Adrenal gland (tissue), 12 donors: Measurements from ENCODE around the gene KDSR. TPM values are rescaled to one million over a fixed set of nuclear protein-coding genes. Genes with fewer than 3 reads are reported as not detected.
A peak's percentile ranks its signal among the peaks of the same experiment; 100 is the strongest.

Experiments used
- DNase-seq, 7 donors: peaks; one replicate each; pipeline ENCODE4 v3.0.0-alpha.2; 2019 to 2020
- H3K27ac ChIP-seq, 5 donors: fragments of 200-600 bp; sonication (generic) in 4 of 5; 1 replicate in 3 of 5; 2 replicates in 2 of 5; pipeline versions ENCODE4 v1.5.1 to v1.8.0; 2016 to 2020; ENCODE audit warnings: mild to moderate bottlenecking in 1 of 5
- H3K27me3 ChIP-seq: fragments of 200-600 bp; 2 replicates; pipeline ENCODE4 v1.8.0; 2021
- H3K36me3 ChIP-seq, 2 donors: fragments of 200-600 bp; replicated peaks in 1 of 2; 1 replicate in 1 of 2; 2 replicates in 1 of 2; pipeline versions ENCODE4 v1.5.1 to v1.8.0; 2018 to 2022
- H3K4me1 ChIP-seq, 2 donors: fragments of 200-600 bp; replicated peaks in 1 of 2; 1 replicate in 1 of 2; 2 replicates in 1 of 2; pipeline versions ENCODE4 v1.5.1 to v1.8.0; 2018 to 2021
- H3K4me3 ChIP-seq, 4 donors: fragments of 200-600 bp; sonication (generic) in 3 of 4; one replicate each; pipeline ENCODE4 v1.5.1; 2016 to 2018
- H3K9me3 ChIP-seq, 3 donors: fragments of 200-600 bp; sonication (generic) in 1 of 3; replicated peaks in 1 of 3; 1 replicate in 2 of 3; 2 replicates in 1 of 3; pipeline versions ENCODE4 v1.5.1 to v1.8.0; 2016 to 2021
- CTCF ChIP-seq, 6 experiments: fragments of 450-650 bp in 4 of 6; fragments of 200-600 bp in 2 of 6; sonication (generic) in 1 of 6; IDR thresholded peaks; 1 replicate in 5 of 6; 2 replicates in 1 of 6; pipeline versions ENCODE4 v1.5.1 to v1.8.0; 2016 to 2021; ENCODE audit warnings: antibody characterized with exemption in 6 of 6, mild to moderate bottlenecking in 2 of 6, moderate library complexity in 1 of 6
- POLR2A ChIP-seq, 2 donors: fragments of 450-650 bp; IDR thresholded peaks; one replicate each; pipeline ENCODE4 v1.6.1; 2017; ENCODE audit warnings: antibody characterized with exemption in 2 of 2, mild to moderate bottlenecking in 2 of 2, moderate library complexity in 1 of 2
- WGBS, 4 donors: extraction: QIAGEN DNeasy Blood & Tissue Kit in 2 of 4; methylation state at CpG; one replicate each; pipeline versions ENCODE4 v1.1.5 to v1.1.7; 2013 to 2017; 5-methylcytosine and 5-hydroxymethylcytosine counted together
- intact Hi-C, 2 donors: fragments of 100-400 bp; cut with DNase I; formaldehyde crosslinking; loops; one replicate each; pipeline versions ENCODE4 v1.14.1 to v1.15.0; 2022 to 2023
- polyA plus RNA-seq, 3 donors: library from polyadenylated mRNA; stranded (reverse); fragments of 200-250 nt in 2 of 3; fragments of 350-450 nt in 1 of 3; fragmentation: Illumina TruSeq in 1 of 3; extraction: RNeasy Lipid Tissue Mini Kit (QIAGEN cat#74804) in 1 of 3; gene quantifications; one replicate each; pipeline ENCODE4 v1.2.3, GENCODE V29; 2013 to 2014
- total RNA-seq, 9 donors: library from RNA; depleted of rRNA in 4 of 9; stranded (reverse); fragments of >200 nt in 4 of 9; fragments of 120-200 nt in 1 of 9; fragmentation: NEBNext Ultra II Directional in 1 of 9; extraction: Animal tissue kit (Norgen Biotek cat#: 25700) in 1 of 9; gene quantifications; one replicate each; pipeline versions ENCODE4 v1.1.0 to v1.2.4, GENCODE V29; 2013 to 2023
- donor health status: healthy with polysubstance abuse.
- donor health status: Bipolar disorder and iron deficiency.
- donor health status: DM: yes; HTN: yes; CAD: no.
- donor health status: DM: no; HTN: no; CAD: no.
- donor health status: DM: no; HTN: no; CAD: no.
- donor health status: DM: yes; HTN: yes; CAD: no.

The KDSR gene
- total and polyA plus RNA-seq, 12 donors: 8.2 to 102 (median 50.4) TPM

GRCh38 chr18:63318889-63319382 lies 48.1 kb downstream of the KDSR start:
- TF ChIP-seq POLR2A (IDR thresholded peaks at IDR 0.05): no peak
- TF ChIP-seq CTCF (IDR thresholded peaks at IDR 0.05): no peak
- no peaks in the 10 kb centered on the region for H3K36me3 ChIP-seq
- peaks cover 0 to 4% of the 10 kb centered on the region in 2 donors for H3K4me1 ChIP-seq
- 2 to 4% (median 3%) methylated on average over 8 of the region's 8 CpGs for WGBS, 4 donors
- DNase-seq: no peak
- intact Hi-C loops: no loop called here
- H3K4me3 ChIP-seq: peak overlapping the region in 2 of 4 donors; percentile 60 to 78
- H3K27me3 ChIP-seq: peaks cover 5% of the 10 kb centered on the region
- peak overlapping the region in 2 of 5 donors; percentile 72 to 87 for H3K27ac ChIP-seq
- H3K9me3 ChIP-seq: no peaks in the 10 kb centered on the region

GRCh38 chr18:63317982-63318888 lies 48.8 kb downstream of the KDSR start:
- peak in 5 of 6 experiments; percentile 26 to 44 (median 34) for TF ChIP-seq CTCF (IDR thresholded peaks at IDR 0.05)
- TF ChIP-seq POLR2A (IDR thresholded peaks at IDR 0.05): no peak
- no peaks in the 10 kb centered on the region for H3K36me3 ChIP-seq
- WGBS, 4 donors: 5 to 21% (median 8%) methylated on average over 15 to 66 of the region's 66 CpGs
- H3K4me3 ChIP-seq: peak overlapping the region in 1 of 4 donors; percentile 78
- peaks cover 5% of the 10 kb centered on the region for H3K27me3 ChIP-seq
- intact Hi-C loops: no loop called here
- H3K4me1 ChIP-seq: peaks cover 0 to 4% of the 10 kb centered on the region in 2 donors
- H3K27ac ChIP-seq: peak overlapping the region in 2 of 5 donors; percentile 23 to 46
- DNase-seq: peak in 4 of 7 donors; percentile 10 to 61 (median 30)
- H3K9me3 ChIP-seq: no peaks in the 10 kb centered on the region

DNA sequence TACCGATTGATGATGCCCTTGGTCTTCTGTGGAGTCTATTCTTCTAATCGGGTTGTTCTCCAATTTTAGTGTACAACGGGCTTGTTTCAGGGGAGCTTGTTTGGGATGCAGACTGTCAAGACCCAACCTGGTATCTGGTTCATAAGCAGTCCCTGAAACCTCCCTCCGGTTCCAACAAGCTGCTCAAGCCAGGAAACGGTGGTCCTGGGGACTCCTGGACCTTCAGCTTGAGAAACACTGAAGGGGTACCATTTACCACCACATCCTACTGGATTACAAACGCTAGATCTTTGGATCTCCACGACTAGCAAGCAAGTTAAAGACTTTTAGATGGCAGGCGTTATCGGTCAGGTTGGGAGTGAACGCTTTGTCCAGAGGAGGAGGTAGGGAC lies 49.5 kb downstream of the KDSR start:
- H3K36me3 ChIP-seq: no peaks in the 10 kb centered on the region
- no peak for TF ChIP-seq CTCF (IDR thresholded peaks at IDR 0.05)
- no peak for TF ChIP-seq POLR2A (IDR thresholded peaks at IDR 0.05)
- intact Hi-C loops: no loop called here
- H3K9me3 ChIP-seq: no peaks in the 10 kb centered on the region
- no peak for DNase-seq
- peaks cover 5% of the 10 kb centered on the region for H3K27me3 ChIP-seq
- H3K4me3 ChIP-seq: peak overlapping the region in 1 of 4 donors; percentile 78
- peaks cover 0 to 4% of the 10 kb centered on the region in 2 donors for H3K4me1 ChIP-seq
- no peak overlapping the region for H3K27ac ChIP-seq
- WGBS, 4 donors: 74 to 83% (median 80%) methylated on average over 8 to 10 of the region's 10 CpGs
